Measurements from ENCODE around the gene PTMS.

DNA sequence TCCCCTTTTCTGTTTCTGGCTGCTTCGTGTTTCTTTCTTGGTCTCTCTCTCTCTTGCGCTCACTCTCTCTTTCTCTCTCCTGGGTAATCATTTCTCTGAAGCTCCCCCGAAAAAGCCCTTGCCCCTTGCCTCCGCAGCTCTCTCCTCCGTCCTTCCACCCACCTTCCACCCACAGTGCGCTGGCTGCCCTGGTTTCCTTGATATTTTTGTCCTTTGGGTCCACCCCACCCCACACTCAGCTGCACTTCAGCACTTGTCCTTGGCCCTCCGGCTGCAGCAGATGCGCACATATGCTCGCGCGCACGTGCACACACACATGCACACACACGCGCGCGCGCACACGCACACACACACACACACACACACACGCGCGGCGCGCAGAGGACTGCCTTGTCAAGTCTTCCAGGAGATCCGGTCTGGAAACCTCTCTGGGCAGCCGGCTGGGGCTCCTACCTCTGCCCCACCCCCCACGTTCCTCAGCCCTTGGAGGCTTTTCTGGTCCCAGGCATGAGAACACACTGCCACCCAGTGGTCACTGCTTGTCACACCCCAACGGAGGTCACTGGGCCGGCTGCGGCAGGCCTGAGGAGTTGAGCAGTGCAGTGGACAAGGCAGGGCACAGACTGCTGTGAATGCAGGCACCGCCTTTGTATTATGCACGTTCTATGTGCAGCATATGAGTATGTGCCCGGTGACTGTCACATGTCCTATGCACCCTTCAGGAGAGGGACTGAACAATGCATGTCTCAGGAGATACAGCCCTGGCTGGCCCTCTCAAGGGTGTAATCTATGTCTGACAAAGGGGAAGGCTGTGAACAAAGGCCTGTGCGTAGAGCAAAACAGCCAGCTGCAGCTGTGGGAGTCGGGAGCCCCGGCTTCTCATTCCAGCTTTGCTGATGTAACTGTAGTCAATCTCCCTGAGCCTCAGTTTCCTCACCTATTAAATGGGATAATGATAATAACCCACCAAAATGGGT is 12.7 kb downstream of the PTMS start:
- TF ChIP-seq POLR2A (IDR thresholded peaks at IDR 0.05; ENCODE audit: low read depth, low read length) (no peak), POLR2AphosphoS5 (IDR thresholded peaks at IDR 0.05; ENCODE audit: low read depth, low read length) (no peak), SPI1 (IDR thresholded peaks at IDR 0.05; ENCODE audit: low read depth, low read length) (no peak), TAF1 (IDR thresholded peaks at IDR 0.05; ENCODE audit: low read depth, low read length) (no peak)

Measured in GM12891 (cell line).